ENCODE results near the gene ANHX.
"Not testable (repeated sequence)": the region's sequence is repeated elsewhere in the genome, so short reads cannot be mapped to it uniquely, and the experiment has no call there.

ANHX gene

DNA sequence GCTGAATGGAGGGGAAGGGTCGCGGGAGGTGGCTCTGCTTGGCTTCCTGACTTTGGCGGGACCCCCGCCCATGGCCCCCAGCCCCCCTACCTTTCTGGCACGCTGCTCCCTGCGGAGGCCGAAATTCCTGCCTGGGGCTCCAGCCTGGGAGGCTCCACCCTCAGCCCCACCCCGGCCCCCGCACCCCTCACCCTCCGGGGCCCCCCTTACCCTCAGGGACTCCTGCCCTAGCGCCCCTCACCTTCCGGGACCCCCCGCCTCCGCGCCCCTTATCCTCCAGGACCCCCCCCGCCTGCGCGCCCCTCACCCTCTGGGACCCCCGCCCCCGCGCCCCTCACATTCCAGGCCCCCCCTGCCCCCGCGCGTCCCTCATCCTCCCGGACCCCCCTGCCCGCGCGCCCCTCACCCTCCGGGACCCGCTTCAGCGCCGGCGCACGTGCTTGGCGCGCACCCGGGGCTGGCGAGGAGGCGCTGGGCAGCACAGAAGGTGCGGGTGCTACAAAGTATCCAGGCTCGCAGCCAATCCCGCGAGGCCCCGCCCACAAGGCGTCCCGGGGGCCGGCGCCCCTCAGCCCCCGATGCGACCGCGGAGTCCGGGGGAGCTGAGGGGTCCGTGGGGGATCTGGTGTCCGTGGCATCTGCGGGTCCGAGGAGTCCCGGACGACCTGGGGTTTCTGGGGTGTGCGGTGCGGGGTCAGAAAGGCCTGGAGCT lies at the start of gene ANHX:
ANHX (minus strand) TSS at position 477 of the 712 bp plus-strand sequence. CDS start 1,521 bp downstream, outside the sequence.
- no peak for DNase-seq

DNA sequence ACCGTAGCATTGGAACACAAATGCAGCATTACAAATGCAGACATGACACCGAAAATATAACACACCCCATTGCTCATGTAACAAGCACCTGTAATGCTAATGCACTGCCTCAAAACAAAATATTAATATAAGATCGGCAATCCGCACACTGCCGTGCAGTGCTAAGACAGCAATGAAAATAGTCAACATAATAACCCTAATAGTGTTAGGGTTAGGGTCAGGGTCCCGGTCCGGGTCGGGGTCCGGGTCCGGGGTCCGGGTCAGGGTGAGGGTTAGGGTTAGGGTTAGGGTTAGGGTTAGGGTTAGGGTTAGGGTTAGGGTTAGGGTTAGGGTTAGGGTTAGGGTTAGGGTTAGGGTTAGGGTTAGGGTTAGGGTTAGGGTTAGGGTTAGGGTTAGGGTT lies 29.0 kb upstream of the ANHX start:
- DNase-seq = not testable (repeated sequence)

DNA sequence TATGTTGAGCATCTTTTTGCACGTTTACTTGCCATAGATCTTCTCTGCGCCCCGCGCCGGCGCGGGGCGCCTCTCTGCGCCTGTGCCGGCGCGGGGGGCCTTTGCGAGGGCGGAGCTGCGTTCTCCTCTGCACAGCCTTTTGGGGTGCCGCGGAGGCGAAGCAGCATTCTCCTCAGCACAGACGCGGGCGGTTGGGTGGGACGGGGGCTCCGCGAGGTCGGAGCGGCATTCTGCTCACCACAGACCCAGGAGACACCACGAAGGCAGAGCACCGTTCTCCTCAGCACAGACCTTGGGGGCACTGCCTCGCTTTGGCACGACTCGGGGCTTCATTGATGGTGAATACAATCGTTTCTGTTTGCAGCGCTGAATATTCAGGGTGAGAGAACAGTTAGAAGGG lies 28.5 kb upstream of the ANHX start:
- no peak for DNase-seq

DNA sequence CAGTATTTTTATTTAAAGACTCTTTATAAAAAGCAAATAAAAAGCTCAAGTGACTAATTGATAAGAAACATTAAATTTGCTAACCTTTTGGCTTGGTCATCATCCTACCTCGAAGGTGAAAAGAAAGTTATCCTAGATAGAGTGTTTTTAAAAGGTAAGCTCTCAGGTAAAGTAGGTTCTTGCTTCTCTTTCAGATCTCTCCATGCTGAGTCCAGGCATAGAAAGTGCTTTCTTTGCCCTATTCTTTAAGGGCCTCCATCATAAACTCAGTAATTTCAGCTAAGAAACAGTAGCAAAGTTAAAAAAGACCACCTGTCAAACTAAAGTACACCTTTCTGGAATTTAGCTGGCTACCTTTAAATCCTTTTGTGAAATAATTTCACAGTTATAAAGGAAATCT lies 20.6 kb upstream of the ANHX start:
- DNase-seq = no peak

DNA sequence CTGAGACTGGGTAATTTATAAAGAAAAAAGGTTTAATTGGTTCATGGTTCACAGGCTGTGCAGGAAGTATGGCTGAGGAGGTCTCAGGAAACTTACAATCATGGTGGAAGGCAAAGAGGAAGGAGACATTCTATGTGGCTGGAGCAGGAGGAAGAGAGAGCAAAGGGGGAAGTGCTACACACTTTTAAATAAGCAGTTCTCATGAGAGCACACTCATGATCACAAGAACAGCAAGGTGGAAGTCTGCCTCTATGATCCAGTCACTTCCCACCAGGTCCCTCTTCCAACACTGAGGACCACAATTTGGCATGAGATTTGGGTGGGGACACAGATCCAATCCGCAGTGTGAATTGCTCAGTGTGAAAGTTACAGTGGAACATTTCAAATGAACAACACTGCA lies 20.2 kb upstream of the ANHX start:
- DNase-seq = not testable (repeated sequence)

DNA sequence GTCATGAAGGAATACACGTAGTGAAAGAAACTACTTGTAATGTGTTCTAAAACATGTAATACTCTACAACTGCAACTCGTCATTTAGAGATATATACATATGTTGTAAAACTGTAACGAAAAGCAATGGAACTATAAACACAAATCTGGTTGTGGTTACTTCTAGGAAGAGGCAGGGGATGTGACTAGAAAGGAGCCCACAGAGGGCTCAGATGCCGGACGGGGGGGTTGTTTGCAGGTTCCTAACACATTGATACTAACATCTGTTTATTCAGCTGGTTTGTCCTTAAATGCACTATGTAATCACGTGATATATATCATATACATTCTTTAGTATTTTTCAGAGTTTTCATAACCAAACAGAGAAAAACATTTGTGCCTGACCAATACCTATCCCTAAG lies 16.1 kb upstream of the ANHX start:
- no peak for DNase-seq

DNA sequence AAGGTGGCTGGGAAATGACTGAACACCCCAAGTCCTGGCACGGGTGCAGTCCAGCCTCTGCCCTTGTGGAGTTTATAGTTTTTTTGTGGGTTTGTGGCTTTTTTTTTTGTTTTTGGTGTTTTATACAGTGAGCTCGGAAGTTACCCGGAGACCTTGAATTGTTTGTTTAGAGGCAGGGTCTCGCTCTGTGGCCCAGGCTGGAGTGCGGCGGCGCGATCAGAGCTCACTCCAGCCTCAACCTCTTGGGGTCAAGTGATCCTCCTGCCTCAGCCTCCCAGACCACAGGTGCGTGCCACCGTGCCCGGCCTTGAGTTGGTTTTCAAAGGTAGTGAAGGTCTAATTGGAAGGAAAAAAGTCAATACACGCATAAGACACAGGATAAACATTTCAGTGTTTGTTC lies 879 bp upstream of the ANHX start:
- DNase-seq = no peak

DNA sequence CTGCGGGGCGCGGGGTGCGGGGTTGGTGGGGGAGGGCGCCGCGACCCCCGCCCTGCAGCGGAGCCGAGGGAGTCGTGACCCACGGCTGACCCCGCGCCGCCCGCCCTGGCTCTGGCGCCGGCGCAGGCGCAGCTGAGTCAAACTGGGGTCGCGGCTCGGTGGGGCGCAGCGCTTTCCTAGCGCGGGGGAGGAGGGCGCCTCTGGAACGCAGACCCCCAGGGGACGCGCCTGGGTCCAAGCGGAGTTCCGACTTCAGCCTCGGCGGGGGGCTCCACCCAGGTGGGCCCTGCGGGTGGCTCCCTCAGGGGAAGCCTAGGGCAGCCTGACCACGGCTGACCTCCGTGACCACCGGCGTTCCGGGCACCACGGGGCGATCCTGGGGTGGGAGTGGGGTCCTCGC lies 467 bp upstream of the ANHX start:
- DNase-seq = no peak

DNA sequence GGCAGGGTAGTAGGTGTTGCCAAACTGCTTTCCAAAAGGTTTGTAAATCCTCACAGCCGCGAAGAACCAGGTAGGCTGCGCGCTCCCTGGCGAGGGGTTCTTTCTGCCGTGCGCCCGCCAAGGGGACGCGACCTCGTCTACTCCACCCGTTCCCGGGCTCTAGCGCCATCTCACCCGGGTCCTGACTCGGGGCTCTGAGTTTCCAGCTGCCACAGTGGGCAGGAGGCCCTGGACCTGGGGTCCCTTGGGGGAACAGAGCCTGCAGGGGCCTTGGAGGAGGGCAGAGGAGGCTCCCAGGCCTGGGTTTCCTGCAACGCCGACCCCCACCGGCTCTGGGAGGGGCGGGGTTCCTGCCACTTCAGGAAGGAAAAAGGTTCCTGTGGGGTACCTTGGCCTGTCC lies 706 bp downstream of the ANHX start:
- DNase-seq = no peak

DNA sequence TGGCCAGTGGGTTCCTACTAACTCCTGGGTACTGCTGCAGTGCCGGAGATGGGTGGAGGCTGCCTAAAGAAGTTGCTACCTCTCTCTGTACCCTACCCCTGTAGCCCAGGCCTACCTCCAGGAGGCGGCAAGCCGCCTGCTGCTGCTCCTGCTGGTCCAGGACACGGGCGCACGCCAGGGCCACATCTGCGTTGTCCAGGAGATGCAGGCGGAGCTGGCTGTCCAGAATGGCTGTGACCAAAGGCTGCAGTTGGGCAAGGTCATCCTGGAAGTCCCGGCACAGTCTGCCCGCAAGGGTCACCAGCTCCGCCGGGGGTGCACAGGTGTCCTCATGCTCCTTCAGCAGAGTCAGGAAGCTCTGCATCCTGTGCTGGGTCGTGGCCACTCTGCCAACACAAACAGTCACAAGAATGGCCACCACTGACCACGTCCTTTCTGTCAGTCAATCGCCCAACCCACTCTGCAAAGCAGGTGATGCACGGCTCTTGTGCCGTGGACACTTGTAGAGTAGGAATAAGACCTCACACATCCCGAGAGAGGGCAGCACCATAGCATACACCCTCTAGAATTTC lies 1.6 kb downstream of the ANHX start:
- no peak for DNase-seq

DNA sequence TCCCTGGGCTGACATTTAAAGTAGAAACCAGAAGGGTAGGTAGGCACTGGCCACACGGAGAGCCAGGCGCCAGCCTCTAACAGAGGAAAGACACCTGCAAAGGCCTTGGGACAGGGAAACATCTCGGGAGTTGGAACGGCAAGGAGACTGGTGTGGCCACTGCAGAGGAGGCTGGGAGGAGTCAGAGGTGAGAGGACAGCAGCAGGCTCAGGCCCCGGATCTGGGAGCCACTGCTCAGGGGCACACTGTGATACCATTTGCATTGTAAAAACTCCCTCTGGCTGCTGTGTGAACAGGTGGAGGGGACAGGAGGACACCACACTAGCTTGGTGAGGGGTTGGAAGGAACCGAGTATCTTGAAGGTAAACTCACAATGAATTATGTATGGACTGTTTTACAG lies 2.7 kb downstream of the ANHX start:
- DNase-seq = no peak

DNA sequence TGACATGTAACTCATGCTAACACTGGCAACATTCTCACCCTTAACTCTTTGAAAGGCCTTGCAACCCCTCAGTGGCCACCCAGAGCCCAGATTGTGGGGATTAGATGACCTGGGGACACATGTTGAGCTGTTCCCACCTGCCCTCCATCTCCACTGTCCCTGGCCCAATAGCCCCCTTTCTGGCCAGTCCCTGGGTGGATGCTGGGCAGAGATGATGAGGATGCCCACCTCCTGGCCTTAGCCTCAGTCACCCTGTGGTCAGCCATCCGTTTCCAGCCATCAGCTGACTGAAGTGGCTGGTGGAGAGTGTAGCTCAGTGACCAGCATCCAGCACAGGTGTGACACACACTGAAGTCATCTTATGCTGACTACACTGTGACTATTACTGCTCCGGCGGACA lies 4.7 kb downstream of the ANHX start:
- no peak for DNase-seq

DNA sequence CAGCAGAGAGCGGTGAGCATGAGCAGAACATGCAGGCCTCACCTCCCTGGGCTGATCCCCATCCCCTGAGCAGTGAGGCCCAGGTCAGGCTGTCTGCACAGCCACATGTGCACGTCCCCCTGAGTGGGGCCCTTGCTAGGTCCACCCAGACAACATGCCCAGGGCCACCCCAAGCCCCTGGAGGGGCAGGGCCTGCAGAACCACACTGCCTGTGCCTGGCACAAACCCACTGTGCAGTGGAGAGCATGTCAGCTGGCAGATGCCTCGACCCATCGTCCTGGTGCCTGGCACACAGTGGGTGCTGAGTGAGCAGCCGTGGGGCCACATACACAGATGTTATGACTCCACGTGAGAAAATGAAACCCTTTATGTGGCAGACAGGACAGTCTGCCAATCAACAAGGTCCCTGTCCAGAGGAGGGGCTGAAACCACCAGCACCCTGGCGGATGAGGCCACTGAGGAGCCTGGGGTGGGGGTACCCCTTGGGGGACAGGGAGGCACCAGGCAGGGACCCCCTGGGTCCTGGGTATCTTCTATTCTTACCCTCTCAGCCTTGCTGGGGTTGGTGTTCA lies 8.3 kb downstream of the ANHX start:
- DNase-seq = no peak

DNA sequence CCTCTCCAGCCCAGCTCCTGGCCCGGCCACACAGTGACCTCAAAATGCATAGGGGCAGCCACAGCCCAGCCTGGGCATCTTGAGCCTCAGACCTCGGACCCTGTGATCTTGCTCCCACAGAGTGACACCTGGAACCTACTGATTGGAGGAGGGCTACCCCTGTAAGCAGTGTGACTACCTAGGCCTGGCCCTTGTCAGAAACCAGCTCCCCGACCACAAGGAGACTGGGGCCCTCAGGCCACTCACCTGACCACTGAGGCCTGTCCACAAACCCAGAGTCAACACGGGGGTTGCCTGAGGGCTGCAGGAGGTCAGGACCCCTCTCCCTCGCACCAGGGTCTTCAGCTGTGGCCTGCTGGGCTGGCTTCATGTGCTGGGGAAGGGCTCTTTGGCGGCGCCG lies 9.0 kb downstream of the ANHX start:
- DNase-seq = no peak

DNA sequence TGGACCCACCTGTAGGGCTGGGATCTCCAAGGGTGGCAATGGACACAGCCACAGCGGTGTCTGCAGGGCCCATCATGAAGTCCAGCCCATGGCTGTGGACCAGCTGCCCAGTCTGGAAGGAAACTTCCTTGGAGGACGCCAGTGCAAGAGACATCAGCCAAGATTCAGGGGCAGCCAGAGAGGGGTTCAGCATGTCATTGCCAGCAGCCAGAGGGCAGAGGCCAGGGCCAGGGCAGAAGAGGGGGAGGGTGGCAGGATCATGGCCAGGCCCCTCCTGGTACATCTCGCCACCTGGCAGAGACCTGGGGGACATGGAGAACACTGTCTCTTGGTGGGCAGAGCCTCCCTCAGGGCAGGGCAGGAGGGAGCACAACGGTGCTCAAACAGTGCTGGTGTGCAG lies 10.2 kb downstream of the ANHX start:
- DNase-seq = no peak

DNA sequence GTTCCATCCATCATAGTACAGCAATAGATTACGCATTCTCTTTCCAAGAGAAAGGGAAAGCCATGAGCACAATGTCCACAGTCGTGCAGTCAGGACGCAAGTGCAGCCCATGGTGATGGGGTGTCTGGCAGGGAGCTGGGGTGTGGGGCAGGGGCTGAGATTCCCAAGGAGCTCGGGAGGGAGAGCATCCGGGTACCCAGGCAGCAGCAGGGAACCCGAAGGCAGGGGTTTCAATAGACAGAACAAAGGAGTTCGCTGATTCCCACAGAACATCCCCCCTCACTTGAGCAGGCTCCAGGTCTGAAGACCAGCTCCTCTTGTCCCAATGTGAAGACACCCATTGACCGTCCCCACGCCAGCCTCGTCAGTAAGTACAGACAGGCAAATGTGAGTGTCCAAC lies 13.5 kb downstream of the ANHX start:
- DNase-seq = no peak

DNA sequence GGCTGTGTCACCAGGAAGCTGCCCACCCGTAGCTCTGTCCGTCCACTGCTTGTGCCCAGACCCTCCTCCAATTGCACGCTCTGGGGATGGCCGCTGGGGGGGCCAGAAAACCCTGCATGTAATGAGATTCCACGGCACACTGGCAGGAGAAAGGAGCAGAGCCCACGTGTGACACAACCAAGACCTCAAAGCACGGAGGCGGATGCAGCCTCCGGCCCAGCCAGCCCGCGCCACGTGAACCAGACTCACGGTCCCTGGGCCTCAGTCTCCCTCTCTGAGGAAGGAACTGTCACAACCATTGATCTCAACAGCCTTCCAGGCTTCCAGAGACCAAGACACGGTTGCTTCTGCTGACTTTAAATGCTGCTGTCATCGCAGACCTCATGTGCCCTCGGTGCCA lies 14.4 kb downstream of the ANHX start:
- no peak for DNase-seq

DNA sequence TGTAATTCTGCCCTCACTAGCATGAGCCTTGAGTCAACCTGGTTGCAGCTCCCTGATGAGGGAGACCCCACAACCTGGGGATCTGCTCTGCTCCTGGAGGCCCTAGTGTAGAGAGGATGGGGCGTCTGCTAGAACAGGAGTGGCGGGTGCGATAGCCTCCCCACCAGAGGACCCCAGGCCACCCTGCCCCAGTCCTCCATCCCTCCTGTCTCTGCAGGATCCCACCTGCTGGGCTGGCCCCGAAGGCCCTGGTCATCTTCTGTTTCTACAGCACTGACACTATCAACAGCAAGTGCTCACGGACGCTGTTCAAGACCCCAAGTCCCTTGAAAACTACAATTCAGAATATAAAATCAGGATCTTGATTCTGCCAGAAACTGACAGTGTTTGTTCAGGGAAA lies 15.2 kb downstream of the ANHX start:
- DNase-seq = no peak

DNA sequence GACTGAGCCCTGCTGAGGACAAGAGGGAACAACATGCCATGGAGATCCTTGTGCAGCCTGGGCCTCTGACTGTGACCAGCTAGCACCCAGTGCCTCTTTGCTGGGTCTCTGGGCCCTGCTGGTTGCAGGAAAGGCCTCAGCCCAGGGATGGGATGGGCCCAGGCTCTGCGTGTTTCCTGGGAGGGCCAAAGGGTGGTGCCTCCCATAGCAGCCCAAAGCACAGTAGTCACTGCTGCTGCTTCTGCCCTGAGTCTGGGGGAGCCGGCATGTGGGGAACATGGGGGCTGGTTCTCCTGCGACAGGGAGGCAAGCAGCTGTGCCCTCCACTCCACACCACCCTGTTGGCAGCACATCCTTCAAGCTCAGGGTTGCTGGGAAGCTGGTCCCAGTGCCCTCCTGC lies 18.5 kb downstream of the ANHX start:
- DNase-seq = no peak

DNA sequence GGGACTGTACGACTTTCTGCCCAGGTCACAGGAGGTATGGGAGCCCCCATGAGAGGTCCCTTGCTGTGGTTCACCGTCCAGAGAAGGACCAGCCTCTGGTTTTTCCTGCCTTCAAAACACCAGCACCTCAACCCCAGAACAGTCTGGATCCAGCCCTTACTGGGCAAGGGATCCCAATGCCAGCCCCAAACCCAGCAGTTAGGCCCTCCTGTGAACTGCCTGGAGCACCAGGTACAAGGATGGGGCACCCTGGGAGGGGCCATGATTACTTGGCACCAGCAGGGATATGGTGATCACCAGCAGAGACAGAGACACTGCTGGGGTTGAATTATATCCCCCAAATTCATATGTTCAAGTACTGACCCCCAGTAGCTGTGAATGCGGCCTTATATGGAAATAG lies 20.0 kb downstream of the ANHX start:
- no peak for DNase-seq

DNA sequence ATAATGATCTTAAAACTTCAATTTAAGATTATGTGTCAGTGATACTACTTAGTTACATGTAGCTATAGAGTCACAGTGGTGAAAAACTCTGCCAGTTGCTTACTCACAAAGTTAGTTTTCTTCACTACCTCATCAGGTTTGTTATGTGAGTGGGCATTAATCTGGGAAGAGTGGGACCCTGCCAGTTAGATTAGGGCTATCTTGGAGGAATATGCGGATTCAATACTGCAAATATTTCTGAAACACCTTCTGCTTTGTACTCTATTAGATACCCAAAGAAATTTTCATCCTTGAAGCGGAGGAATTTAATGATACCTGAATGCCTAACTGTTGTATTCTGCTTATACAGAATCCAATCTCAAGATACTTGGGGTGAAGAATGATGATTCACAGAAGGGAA lies 29.3 kb downstream of the ANHX start:
- no peak for DNase-seq

DNA sequence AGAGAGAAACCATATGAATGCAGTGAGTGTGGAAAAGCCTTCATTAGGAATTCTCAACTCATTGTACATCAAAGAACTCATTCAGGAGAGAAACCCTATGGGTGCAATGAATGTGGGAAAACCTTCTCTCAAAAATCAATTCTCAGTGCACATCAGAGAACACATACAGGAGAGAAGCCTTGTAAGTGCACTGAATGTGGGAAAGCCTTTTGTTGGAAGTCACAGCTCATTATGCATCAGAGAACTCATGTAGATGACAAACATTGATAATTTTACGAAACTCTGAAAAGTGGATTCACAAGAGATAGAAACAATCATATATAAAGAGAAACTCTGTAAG lies 31.4 kb downstream of the ANHX start:
- DNase-seq = no peak

DNA sequence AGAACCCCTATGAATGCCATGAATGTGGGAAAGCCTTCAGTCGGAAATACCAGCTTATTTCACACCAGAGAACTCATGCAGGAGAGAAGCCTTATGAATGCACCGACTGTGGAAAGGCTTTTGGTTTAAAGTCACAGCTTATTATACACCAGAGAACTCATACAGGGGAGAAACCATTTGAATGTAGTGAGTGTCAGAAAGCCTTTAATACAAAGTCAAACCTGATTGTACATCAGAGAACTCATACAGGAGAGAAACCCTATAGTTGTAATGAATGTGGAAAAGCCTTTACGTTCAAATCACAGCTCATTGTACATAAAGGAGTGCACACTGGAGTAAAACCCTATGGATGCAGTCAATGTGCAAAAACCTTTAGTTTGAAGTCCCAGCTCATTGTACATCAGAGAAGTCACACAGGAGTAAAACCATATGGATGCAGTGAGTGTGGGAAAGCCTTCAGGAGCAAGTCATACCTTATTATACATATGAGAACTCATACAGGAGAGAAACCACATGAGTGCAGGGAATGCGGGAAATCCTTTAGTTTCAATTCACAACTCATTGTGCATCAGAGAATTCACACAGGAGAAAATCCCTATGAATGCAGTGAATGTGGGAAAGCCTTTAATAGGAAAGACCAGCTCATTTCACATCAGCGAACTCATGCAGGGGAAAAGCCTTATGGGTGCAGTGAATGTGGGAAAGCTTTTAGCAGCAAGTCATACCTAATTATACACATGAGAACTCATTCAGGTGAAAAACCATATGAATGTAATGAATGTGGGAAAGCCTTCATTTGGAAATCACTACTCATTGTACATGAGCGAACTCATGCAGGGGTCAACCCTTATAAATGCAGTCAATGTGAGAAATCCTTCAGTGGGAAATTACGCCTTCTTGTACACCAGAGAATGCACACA lies 32.1 kb downstream of the ANHX start:
- DNase-seq = no peak
